GM13977 (cell line): Measurements from ENCODE around the gene PDE7B.

Source experiments
- DNase-seq: peaks from one replicate; pipeline ENCODE4 v3.0.0; 2012; ENCODE audit warnings: low spot score
- CTCF ChIP-seq: IDR thresholded peaks from 2 replicates; pipeline ENCODE4 v1.5.1; 2012; ENCODE audit warnings: mild to moderate bottlenecking, control low read depth; ENCODE audit not compliant: insufficient read depth; ENCODE audit errors: extremely low read depth, missing control alignments
- in situ Hi-C: fragments of 300-500 bp; cut with MboI; formaldehyde crosslinking; loops from one replicate; pipeline ENCODE4 v1.12.0; 2022; ENCODE audit warnings: low sequenced_read_pairs, low pct_unique_long_range_greater_than_20kb, mixed read lengths, inconsistent platforms; ENCODE audit not compliant: unreplicated experiment

Gene PDE7B

GRCh38 chr6:136112262-136112661 lies 260.8 kb downstream of the PDE7B start:
- no peak for TF ChIP-seq CTCF
- DNase-seq: no peak
- in situ Hi-C loops: no loop called here

DNA sequence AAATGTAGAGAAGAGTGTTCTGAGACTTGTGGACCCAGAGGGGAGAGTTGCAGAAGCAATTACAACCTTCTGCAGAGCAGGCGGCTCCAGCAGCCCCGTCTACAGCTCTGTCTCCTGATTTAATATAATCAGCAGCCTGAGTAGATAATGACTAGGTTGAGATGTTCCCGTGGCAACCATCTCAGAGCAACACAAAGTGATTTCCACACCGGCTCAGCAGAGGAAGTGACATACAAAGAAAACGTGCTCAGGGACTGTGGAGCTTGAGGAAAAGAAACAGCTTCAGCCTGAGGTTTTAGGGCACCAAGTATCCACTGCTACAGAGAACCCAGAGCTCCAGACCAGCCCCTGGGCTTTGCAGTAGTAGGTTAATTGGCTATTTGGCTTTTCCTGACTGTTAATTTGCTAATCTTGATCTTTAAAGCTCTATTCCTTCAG lies 262.3 kb downstream of the PDE7B start:
- in situ Hi-C loops: no loop called here
- no peak for DNase-seq

DNA sequence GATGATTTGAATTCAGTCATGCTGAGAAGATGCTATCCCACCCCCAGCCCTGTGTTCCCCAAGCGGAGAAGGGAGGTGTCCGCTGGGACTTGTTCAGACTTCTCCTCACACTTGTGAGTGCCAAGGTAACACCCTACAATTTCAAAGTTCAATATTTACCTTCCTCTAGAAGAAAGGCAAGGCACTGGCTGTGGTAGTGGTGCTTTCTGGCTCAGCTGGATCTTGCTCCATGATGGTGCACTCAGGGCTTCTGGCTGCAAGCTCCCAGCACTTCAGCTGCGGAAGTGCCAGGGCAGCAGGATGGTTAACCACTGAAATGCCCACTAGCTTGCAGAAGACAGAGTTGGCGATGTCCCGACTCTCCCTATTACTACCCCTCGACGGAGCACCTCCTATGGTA lies 263.2 kb downstream of the PDE7B start:
- in situ Hi-C loops: no loop called here

More for the DNA sequence above, 262.3 kb downstream of the PDE7B start:
- no peak for TF ChIP-seq CTCF

GRCh38 chr6:136115941-136116340 lies 264.4 kb downstream of the PDE7B start:
- DNase-seq: no peak
- in situ Hi-C loops: no loop called here
- no peak for TF ChIP-seq CTCF

More for the DNA sequence above, 263.2 kb downstream of the PDE7B start:
- TF ChIP-seq CTCF: no peak
- no peak for DNase-seq

DNA sequence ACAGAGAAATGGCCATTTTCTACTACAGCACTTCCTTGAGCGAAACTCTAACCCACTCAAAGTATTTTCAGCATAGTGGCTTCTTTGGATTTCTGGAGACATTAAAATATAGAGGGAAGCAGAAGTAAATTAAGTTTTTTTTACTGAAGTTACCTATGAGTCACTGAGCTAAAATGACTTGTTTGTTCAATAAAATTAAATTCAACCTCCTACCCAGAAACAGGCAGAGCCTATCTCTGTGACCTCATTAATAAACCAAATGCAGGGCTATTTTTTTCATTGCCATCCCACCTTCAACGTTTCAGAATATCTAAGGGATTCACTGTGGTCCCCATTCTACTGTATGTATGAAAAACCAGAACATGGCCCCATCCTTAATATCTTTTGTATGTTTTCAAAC lies 265.6 kb downstream of the PDE7B start:
- DNase-seq: no peak
- in situ Hi-C loops: no loop called here

GRCh38 chr6:136118787-136119186 lies 267.3 kb downstream of the PDE7B start:
- no peak for DNase-seq
- no peak for TF ChIP-seq CTCF
- in situ Hi-C loops: no loop called here

More for the DNA sequence above, 265.6 kb downstream of the PDE7B start:
- TF ChIP-seq CTCF: no peak

GRCh38 chr6:136123468-136123867 lies 272.0 kb downstream of the PDE7B start:
- TF ChIP-seq CTCF: no peak

More at GRCh38 chr6:136123468-136123867, 272.0 kb downstream of the PDE7B start:
- no peak for DNase-seq
- in situ Hi-C loops: no loop called here
